HG03571 (cell line): ENCODE measurements around the gene EGFR.

Source experiments
- ATAC-seq: cut with Tn5 transposase; IDR thresholded peaks from one replicate; pipeline ENCODE4 v1.9.1; 2021; ENCODE audit not compliant: unreplicated experiment

EGFR gene

DNA sequence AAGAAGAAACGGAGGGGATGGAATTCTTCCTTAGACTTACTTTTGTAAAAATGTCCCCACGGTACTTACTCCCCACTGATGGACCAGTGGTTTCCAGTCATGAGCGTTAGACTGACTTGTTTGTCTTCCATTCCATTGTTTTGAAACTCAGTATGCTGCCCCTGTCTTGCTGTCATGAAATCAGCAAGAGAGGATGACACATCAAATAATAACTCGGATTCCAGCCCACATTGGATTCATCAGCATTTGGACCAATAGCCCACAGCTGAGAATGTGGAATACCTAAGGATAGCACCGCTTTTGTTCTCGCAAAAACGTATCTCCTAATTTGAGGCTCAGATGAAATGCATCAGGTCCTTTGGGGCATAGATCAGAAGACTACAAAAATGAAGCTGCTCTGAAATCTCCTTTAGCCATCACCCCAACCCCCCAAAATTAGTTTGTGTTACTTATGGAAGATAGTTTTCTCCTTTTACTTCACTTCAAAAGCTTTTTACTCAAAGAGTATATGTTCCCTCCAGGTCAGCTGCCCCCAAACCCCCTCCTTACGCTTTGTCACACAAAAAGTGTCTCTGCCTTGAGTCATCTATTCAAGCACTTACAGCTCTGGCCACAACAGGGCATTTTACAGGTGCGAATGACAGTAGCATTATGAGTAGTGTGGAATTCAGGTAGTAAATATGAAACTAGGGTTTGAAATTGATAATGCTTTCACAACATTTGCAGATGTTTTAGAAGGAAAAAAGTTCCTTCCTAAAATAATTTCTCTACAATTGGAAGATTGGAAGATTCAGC lies 187.6 kb downstream of the EGFR start:
- ATAC-seq = no peak

DNA sequence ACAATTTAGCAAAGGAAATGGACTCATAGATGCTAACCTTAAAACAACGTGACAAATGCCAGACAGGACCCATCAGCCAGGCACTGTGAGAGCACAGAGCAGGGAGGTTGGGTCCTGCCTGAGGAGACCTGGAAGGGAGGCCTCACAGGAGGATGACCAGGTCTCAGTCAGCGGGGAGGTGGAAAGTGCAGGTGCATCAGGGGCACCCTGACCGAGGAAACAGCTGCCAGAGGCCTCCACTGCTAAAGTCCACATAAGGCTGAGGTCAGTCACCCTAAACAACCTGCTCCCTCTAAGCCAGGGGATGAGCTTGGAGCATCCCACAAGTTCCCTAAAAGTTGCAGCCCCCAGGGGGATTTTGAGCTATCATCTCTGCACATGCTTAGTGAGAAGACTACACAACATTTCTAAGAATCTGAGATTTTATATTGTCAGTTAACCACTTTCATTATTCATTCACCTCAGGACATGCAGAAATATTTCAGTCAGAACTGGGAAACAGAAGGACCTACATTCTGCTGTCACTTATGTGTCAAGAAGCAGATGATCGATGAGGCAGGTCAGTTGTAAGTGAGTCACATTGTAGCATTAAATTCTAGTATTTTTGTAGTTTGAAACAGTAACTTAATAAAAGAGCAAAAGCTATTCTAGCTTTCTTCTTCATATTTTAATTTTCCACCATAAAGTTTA lies 188.8 kb downstream of the EGFR start:
- ATAC-seq = no peak

DNA sequence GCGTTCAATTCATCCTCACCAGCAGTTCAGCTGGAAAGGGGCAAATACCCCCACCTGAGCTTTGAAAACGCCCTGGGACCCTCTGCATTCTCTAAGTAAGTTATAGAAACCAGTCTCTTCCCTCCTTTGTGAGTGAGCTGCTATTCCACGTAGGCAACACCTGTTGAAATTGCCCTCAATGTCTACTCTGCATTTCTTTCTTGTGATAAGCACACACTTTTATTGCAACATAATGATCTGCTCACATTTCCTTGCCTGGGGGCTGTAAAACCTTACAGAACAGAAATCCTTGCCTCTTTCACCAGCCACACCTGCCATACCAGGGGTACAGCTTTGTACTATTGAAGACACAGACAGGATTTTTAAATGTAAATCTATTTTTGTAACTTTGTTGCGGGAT lies 190.5 kb downstream of the EGFR start:
- ATAC-seq = no peak

DNA sequence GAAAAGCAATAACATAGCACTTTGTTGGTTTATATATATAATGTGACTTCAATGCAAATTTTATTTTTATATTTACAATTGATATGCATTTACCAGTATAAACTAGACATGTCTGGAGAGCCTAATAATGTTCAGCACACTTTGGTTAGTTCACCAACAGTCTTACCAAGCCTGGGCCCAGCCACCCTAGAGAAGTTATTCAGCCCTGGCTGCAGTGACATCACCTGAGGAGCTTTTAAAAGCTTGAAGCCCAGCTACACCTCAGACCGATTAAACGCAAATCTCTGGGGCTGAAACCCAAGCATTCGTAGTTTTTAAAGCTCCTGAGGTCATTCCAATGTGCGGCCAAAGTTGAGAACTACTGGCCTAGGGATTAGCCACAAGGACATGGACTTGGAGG lies 191.4 kb downstream of the EGFR start:
- no peak for ATAC-seq

DNA sequence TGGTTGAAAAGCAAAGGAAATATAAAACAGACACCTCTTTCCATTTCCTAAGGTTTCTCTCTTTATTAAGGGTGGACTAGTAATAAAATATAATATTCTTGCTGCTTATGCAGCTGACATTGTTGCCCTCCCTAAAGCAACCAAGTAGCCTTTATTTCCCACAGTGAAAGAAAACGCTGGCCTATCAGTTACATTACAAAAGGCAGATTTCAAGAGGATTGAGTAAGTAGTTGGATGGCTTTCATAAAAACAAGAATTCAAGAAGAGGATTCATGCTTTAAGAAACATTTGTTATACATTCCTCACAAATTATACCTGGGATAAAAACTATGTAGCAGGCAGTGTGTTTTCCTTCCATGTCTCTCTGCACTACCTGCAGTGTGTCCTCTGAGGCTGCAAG lies 191.9 kb downstream of the EGFR start:
- no peak for ATAC-seq

DNA sequence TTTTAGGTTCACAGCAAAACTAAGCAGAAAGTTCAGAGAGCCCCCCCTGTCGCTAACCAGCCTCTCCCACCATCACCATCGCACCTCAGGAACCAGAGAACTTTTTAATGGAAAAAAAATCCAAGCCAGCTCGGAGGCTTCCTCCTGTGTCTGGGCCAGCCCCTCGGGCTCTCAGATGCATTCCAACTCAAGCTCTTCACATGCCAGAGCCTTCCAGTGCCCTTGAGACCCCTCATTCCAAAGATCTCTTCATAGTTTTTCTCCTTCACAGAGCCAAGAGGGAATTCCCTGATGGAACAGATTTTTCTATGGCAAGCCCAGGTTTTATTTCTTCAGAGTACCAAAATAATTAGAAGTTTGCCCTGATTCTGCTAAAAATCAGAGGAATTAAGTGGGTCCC lies 192.9 kb downstream of the EGFR start:
- no peak for ATAC-seq

DNA sequence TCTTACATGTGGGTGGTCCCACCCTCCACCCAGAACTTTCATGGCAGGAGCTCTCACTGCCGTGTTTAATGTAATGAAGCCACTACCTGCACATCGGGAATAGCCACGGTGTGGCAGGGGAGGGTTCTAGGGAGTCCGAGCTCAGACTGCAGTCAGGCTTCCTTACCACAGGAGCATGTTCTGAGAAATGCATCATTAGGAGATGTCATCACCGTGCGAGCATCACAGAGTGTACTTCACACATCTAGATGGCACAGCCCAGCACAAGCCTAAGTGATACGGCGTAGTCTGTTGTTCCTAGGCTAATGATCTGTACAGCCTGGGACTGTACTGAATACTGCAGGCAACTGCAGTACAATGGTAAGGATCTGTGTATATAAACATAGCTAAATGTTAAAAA lies 193.4 kb downstream of the EGFR start:
- ATAC-seq = no peak

DNA sequence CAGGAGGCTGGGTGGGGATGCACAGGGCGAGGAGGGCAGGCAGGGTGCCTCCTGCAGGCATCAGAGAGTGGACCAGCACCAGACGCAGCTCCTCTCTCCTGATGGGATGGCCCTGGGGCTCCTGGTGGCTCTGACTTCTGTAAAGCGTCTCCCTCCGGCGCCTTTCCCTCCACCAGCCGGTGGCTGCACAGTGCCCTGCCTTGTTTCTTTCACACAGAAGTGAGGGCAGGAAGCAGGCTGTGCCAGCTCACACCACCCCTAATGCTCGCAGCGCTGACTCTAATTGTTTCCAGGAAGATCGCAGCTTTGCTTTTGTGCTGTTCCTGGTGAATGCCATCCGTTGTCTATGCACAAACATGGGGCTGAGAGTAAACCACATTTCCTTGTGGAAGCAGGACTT lies 194.0 kb downstream of the EGFR start:
- ATAC-seq = no peak

DNA sequence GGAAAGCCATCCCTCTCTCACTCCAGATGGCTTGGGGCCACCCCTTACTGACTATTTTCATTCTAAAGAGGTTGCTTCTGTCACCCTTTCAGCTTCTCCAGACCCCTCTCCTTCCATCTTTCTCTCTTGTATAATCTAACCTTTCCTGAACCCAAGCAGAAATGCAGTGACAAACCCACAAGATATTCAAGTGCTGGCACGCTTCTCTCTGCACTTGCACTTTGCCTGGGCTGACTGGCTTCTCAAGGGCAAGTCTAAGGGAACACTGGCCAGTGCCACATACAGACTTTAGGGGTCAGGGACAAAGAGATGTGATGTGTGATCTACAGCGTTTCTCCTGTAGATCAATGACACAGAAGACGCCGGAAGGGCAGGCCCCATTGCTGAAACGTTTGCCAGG lies 195.9 kb downstream of the EGFR start:
- no peak for ATAC-seq

DNA sequence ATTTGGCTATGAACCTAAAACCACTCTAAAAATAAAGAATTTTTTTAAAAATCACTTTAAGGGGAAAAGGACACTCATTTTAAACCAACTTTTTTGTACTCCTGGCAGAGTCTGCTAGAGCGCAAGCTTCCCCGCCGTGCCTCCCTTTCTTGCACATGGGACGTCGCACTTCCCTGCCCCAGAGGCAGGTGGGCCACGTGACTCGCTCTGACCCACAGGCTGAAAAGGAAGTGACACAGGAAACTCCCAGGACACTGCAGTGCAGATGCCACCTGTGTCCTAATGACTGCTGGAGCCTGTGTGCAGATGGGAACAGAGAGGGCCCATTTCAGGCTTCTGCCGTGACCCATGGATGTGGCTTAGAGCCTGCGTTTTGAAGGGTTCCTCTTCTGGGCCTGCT lies 204.2 kb downstream of the EGFR start:
- ATAC-seq = no peak

DNA sequence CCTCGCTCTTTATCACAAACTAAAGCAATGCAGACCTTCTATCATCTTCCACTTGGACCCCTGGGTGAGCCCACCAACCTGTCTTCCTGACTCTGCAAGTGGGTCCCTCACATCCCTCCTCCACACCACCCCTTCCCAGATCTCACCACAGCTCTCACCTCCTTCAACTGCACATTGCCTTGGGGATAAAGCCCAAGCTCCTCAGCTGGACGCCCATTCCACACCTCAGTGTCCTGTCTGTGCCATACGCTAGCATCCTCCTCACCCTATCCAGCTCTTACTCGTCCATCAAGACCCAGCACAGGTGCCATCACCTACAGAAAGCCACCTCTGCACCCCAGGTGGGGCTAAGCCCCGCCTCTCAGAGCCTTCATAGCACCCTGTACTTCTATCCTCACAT lies 205.3 kb downstream of the EGFR start:
- no peak for ATAC-seq

DNA sequence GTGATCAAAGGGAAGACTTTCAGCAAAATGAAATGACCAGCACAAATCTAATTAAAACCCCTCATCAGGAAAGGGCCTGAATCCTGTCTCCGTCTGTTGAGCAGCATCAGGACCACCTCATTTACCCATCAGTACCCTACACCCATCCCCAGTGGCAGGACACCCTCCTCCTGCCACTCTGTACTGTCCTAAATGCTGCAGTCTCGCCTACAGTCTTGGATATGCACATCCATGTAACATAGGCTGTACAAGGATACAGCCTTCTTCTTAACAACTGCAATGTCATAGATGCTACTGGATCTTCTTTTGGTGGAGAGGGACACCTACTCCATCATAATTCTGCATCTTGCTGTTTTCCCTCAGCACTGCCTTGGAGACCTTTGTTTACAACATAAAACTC lies 206.0 kb downstream of the EGFR start:
- no peak for ATAC-seq

DNA sequence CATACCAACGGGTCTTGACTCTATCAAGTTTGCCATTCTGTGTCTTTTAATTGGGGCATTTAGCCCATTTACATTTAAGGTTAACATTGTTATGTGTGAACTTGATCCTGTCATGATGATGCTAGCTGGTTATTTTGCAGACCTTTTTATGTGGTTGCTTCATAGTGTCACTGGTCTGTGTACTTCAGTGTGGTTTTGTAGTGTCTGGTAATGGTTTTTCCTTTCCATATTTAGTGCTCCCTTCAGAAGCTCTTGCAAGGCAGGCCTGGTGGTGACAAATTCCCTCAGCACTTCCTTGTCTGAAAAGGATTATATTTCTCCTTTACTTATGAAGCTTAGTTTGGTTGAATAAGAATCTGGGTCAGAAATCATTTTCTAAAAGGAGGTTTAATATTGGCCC lies 211.2 kb downstream of the EGFR start:
- ATAC-seq = no peak

DNA sequence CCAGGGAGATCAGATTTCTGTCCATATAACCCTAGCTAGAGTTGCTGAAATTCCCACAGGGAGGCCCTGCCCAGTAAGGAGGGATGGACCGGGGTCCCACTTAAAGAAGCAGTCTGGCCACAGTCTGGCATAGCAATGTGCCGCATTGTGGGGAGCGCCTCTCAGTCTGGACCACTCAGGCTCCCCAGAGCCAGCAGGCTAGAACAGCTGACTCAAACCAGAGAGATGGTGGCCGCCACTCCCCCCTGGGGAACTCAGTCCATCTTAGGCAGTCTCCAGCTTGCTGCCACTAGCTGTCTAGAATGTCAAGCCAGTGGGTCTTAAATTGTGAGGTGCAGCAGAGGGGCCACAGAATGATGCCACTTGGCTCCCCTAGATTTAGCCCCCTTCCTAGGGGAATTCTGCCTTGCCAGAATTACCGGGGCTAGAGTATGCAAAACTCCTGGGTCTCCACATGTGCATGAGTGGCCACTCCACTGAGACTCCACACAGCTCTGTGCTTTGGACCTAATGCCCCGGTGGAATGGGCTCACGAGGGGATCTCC lies 213.0 kb downstream of the EGFR start:
- ATAC-seq = no peak

DNA sequence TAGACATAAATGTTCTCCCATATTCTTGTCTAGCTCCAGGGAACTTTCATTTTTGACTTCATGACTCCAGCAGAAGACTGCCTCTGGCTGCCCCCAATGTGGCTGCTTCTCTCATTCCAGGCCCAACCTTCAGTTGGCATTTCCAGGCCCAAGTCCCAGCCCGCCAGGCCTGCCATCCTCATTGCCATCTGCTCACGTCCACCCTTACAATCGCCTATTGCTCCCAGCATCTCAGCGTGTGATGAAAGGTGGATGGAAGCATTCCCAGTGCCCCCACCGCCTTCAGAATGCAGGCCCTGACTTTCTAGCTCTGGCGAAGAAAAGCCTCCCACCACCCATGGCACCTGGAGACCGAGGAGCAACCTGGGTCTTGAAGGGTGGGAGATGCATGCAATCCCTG lies 214.2 kb downstream of the EGFR start:
- no peak for ATAC-seq

DNA sequence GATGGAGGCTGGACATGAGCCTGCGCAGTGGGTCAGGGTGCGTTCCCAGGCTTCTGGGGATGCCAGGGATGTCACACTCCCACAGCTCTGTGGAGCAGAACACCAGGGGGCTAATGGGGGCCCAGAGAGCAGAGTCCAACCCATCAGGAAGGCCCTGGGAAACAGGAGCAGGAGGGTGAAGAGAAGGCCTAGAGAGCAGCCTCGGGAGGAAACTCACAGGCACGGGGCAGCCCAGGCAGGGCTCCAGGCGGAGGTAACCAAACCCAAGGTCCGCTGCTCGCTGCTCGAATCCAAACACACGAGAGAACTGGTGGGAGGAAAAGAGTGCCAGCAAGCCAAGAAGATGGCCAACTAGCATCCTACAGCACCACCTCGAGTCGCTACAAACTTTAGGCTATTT lies 215.6 kb downstream of the EGFR start:
- no peak for ATAC-seq

DNA sequence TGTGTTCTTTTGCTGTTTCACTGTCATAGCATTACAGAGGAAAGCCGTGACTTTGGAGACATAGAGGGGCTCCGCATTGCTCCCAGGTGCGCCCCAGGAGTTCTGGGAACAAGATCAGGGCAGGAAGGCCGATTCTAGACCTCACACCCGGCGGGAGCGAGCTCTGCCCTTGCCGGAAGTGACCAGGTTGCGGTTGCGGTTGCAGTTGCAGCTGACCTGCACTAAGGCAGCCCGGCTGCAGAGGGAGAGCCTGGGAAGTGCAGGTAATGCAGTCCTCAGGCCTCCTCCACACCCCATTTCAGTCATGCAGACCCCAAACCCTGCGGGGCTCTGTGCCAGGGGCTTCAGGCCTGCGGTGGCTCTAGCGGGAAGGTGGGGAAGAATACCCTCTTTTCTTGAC lies 216.3 kb downstream of the EGFR start:
- no peak for ATAC-seq

DNA sequence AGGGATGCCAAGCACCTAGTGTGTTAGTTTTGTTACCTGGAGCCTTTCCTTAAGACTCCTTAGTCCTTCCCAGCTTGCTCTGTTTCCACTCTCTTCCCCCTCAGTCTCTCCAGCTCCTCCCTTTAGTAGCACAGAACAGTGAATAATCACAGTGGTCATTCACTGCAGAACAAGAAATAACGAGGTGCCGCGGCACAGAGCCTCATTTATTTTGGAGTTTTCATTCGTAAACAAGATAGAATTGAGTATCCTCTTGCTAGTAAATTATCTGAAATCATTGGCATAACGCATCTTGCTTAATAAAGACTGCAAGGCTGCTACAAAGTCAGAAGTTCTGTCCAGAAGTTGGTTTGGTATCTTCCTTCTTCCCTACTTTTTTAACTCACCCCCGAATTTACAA lies 217.0 kb downstream of the EGFR start:
- no peak for ATAC-seq

DNA sequence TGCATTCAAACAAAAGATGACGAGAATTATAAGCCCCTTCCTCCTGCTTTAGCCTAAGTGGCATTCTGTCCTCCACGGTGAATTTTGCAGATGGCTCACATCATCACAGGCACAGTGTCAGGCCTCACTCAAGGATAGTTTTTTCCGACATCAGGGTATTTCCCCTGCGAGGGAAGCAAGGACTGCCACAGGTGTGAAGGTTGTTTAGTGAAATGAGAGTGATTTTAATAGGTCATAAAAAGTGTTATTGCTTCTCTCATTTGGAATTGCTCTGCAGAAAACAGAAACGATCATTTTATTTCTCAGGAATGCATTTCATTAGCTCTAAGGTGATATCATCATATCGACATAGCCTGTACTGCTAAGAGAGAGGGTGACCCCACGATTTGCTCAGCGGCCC lies 217.7 kb downstream of the EGFR start:
- ATAC-seq = no peak

DNA sequence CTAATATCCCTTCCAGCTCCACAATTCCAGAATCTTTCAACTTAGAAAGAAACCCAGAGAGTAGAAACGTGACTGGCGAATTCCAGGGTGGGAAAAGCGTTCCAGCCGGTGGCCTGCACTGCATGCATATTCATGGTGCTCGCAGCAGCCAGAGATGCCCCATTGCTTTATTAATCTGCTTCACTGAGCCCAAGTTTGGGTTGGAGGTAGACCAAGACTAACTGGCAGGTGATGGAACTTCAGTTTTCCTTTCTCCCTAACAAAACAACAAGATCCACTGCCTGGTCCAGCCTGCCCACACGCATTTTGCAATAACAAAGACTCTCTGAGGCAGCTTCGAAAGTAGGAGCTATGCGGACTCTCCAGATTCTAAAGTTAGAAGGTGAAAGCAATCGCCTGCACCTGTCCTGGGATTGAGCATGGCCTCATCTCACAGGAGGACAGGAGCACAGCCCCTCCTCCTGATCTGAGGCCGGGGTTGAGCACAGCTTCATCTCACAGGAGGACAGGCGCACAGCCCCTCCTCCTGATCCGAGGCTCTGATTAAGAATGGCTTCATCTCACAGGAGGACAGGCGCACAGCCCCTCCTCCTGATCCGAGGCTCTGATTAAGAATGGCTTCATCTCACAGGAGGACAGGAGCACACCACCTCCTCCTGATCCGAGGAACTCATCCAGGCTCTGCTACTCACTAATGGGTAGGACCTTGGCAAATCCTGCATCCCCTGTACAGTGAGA lies 218.5 kb downstream of the EGFR start:
- ATAC-seq = no peak

DNA sequence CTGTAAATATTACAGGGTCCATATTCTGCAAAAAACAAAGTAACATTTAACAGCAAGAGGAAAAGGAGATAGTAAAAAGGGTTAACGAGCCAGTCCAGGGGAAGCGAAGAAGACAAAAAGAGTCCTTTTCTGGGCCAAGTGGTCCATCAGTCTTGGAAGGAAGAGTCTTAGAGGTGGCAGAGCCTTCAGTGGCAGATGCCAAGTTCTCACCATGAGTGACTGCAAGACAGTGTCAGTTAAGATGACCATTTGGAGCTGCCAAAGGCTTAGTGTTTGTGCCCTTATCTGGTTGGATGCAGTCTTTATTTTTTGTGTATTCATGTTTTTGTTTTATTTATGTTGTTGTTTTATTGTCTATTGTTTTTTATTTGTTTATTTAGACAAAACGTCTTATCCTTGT lies 220.6 kb downstream of the EGFR start:
- no peak for ATAC-seq
